Neural cell (in vitro differentiated cells): ENCODE data around the gene SPOCK1. TPM values are rescaled to one million over a fixed set of nuclear protein-coding genes. Genes with fewer than 3 reads are reported as not detected.

ENCODE experiments used
- H2AFZ ChIP-seq: fragments of 200-600, 300-800 bp; sonication (generic), shearing (Covaris generic); 2 replicates; pipeline ENCODE4 v1.6.0; 2014; ENCODE audit warnings: low read depth, mild to moderate bottlenecking, antibody characterized with exemption, low read length, moderate library complexity
- H3F3A ChIP-seq: fragments of 200-600 bp; shearing (Covaris generic); 2 replicates; pipeline ENCODE4 v1.6.1; 2016; ENCODE audit warnings: mild to moderate bottlenecking, moderate library complexity, mixed read lengths, antibody characterized with exemption, low read length; ENCODE audit not compliant: insufficient read depth, poor library complexity, severe bottlenecking
- H3K27ac ChIP-seq: fragments of 200-600, 300-800 bp; sonication (generic), shearing (Covaris generic); 2 replicates; pipeline ENCODE4 v1.5.1; 2014; ENCODE audit warnings: mild to moderate bottlenecking, low read length, moderate library complexity
- H3K27me3 ChIP-seq: fragments of 300-800, 200-600 bp; sonication (generic), shearing (Covaris generic); 2 replicates; pipeline ENCODE4 v1.6.0; 2014; ENCODE audit warnings: mild to moderate bottlenecking, low read depth, low read length, moderate library complexity; ENCODE audit not compliant: insufficient read depth
- H3K36me3 ChIP-seq: fragments of 300-800, 200-600 bp; sonication (generic), shearing (Covaris generic); 2 replicates; pipeline ENCODE4 v1.5.1; 2014; ENCODE audit warnings: mild to moderate bottlenecking, antibody characterized with exemption, low read length, moderate library complexity; ENCODE audit not compliant: insufficient read depth
- H3K4me2 ChIP-seq: fragments of 300-800, 200-600 bp; sonication (generic), shearing (Covaris generic); 2 replicates; pipeline ENCODE4 v1.6.0; 2014; ENCODE audit warnings: mild to moderate bottlenecking, low read length
- H3K4me3 ChIP-seq: fragments of 300-800, 200-600 bp; sonication (generic), shearing (Covaris generic); 2 replicates; pipeline ENCODE4 v1.5.1; 2014; ENCODE audit warnings: mild to moderate bottlenecking, low read length, moderate library complexity
- H3K79me2 ChIP-seq: fragments of 200-600 bp; shearing (Covaris generic); replicated peaks from 2 replicates; pipeline ENCODE4 v1.6.0; 2014; ENCODE audit warnings: mild to moderate bottlenecking, low read length, moderate library complexity; ENCODE audit not compliant: insufficient read depth
- H3K9ac ChIP-seq: fragments of 300-800, 200-600 bp; sonication (generic), shearing (Covaris generic); 2 replicates; pipeline ENCODE4 v1.6.1; 2016; ENCODE audit warnings: mild to moderate bottlenecking, low read length, mixed read lengths
- H3K9me2 ChIP-seq: fragments of 200-600 bp; shearing (Covaris generic); 2 replicates; pipeline ENCODE4 v1.6.1; 2016; ENCODE audit warnings: mild to moderate bottlenecking, low read length, mixed read lengths; ENCODE audit not compliant: insufficient read depth
- H3K9me3 ChIP-seq: fragments of 200-600, 300-800 bp; sonication (generic), shearing (Covaris generic); 2 replicates; pipeline ENCODE4 v1.6.1; 2016; ENCODE audit warnings: mild to moderate bottlenecking, mixed run types, low read length, moderate library complexity, mixed read lengths
- H4K20me1 ChIP-seq: fragments of 200-600 bp; shearing (Covaris generic); 2 replicates; pipeline ENCODE4 v1.6.1; 2016; ENCODE audit warnings: mild to moderate bottlenecking, mixed run types; ENCODE audit not compliant: insufficient read depth
- EP300 ChIP-seq: fragments of 450-650 bp; conservative IDR thresholded peaks from 2 replicates; pipeline ENCODE4 v1.6.1; 2014; ENCODE audit warnings: antibody characterized with exemption, mild to moderate bottlenecking, moderate library complexity; ENCODE audit not compliant: poor library complexity, severe bottlenecking
- EZH2 ChIP-seq: fragments of 200-600, 300-800 bp; shearing (Covaris generic), sonication (generic); IDR thresholded peaks from 2 replicates; pipeline ENCODE4 v1.6.1; 2014; ENCODE audit warnings: antibody characterized with exemption, low read length, borderline replicate concordance, mild to moderate bottlenecking; ENCODE audit not compliant: insufficient read depth, poor library complexity, severe bottlenecking
- MXI1 ChIP-seq: fragments of 450-650 bp; conservative IDR thresholded peaks from 2 replicates; pipeline ENCODE4 v1.6.1; 2014; ENCODE audit warnings: antibody characterized with exemption, mild to moderate bottlenecking; ENCODE audit not compliant: poor library complexity, severe bottlenecking
- POLR2AphosphoS5 ChIP-seq: IDR thresholded peaks from 2 replicates; pipeline ENCODE4 v1.6.1; 2012
- RAD21 ChIP-seq: fragments of 450-650 bp; conservative IDR thresholded peaks from 2 replicates; pipeline ENCODE4 v1.6.1; 2014; ENCODE audit warnings: antibody characterized with exemption, mild to moderate bottlenecking, moderate library complexity
- SMC3 ChIP-seq: fragments of 450-650 bp; conservative IDR thresholded peaks from 2 replicates; pipeline ENCODE4 v1.6.1; 2014; ENCODE audit warnings: antibody characterized with exemption, mild to moderate bottlenecking, moderate library complexity; ENCODE audit not compliant: poor library complexity
- TAF1 ChIP-seq: IDR thresholded peaks from 2 replicates; pipeline ENCODE4 v1.6.1; 2012; ENCODE audit warnings: low read depth
- polyA plus RNA-seq: library from polyadenylated mRNA; depleted of rRNA; stranded (reverse); fragments of >200 nt; gene quantifications from 2 replicates; pipeline ENCODE4 v1.2.3, GENCODE V29; 2014
- TF ChIP-seq, protein P1 (sequence below): fragments of 450-650 bp; IDR thresholded peaks from 2 replicates; pipeline ENCODE4 v1.5.1; 2014; ENCODE audit warnings: antibody characterized with exemption, mild to moderate bottlenecking, moderate library complexity; ENCODE audit not compliant: poor library complexity, severe bottlenecking
- TF ChIP-seq, protein P2 (sequence below): IDR thresholded peaks from 2 replicates; pipeline ENCODE4 v1.6.1; 2012; ENCODE audit warnings: borderline replicate concordance

Gene SPOCK1
- polyA plus RNA-seq, 1 donor from 2014 or later, result 33.6 TPM

DNA sequence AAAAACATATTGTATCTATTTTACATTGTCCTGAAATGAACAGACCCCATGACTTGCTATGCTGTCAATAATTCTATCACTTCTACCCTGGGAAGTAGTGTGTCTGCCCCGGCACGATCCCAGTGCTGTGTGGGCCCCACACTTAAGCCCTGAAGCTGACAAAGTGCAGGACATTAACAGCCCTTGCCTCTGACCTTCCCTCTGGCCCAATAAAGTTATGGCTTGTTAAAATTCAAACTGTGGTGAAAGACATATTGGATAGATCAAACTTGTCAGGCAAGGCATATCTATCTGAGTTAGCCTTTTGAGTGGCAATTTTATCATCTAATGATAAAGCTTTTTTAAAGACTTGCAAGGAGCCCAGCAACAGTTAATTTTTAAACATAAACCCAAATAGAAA is 229.2 kb downstream of the SPOCK1 start:
- Histone ChIP-seq H3K4me3 (no peak overlapping the region), H3K9me3 (no peaks in the 10 kb centered on the region)
- TF ChIP-seq MXI1, result no peak
- TF ChIP-seq, protein P1, sequence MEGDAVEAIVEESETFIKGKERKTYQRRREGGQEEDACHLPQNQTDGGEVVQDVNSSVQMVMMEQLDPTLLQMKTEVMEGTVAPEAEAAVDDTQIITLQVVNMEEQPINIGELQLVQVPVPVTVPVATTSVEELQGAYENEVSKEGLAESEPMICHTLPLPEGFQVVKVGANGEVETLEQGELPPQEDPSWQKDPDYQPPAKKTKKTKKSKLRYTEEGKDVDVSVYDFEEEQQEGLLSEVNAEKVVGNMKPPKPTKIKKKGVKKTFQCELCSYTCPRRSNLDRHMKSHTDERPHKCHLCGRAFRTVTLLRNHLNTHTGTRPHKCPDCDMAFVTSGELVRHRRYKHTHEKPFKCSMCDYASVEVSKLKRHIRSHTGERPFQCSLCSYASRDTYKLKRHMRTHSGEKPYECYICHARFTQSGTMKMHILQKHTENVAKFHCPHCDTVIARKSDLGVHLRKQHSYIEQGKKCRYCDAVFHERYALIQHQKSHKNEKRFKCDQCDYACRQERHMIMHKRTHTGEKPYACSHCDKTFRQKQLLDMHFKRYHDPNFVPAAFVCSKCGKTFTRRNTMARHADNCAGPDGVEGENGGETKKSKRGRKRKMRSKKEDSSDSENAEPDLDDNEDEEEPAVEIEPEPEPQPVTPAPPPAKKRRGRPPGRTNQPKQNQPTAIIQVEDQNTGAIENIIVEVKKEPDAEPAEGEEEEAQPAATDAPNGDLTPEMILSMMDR, result no peak
- no peak for TF ChIP-seq EZH2
- no peak for TF ChIP-seq TAF1
- no peak for TF ChIP-seq RAD21
- TF ChIP-seq SMC3, result no peak
- no peak for TF ChIP-seq POLR2AphosphoS5
- TF ChIP-seq EP300, result no peak
- TF ChIP-seq, protein P2, sequence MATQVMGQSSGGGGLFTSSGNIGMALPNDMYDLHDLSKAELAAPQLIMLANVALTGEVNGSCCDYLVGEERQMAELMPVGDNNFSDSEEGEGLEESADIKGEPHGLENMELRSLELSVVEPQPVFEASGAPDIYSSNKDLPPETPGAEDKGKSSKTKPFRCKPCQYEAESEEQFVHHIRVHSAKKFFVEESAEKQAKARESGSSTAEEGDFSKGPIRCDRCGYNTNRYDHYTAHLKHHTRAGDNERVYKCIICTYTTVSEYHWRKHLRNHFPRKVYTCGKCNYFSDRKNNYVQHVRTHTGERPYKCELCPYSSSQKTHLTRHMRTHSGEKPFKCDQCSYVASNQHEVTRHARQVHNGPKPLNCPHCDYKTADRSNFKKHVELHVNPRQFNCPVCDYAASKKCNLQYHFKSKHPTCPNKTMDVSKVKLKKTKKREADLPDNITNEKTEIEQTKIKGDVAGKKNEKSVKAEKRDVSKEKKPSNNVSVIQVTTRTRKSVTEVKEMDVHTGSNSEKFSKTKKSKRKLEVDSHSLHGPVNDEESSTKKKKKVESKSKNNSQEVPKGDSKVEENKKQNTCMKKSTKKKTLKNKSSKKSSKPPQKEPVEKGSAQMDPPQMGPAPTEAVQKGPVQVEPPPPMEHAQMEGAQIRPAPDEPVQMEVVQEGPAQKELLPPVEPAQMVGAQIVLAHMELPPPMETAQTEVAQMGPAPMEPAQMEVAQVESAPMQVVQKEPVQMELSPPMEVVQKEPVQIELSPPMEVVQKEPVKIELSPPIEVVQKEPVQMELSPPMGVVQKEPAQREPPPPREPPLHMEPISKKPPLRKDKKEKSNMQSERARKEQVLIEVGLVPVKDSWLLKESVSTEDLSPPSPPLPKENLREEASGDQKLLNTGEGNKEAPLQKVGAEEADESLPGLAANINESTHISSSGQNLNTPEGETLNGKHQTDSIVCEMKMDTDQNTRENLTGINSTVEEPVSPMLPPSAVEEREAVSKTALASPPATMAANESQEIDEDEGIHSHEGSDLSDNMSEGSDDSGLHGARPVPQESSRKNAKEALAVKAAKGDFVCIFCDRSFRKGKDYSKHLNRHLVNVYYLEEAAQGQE, result no peak

DNA sequence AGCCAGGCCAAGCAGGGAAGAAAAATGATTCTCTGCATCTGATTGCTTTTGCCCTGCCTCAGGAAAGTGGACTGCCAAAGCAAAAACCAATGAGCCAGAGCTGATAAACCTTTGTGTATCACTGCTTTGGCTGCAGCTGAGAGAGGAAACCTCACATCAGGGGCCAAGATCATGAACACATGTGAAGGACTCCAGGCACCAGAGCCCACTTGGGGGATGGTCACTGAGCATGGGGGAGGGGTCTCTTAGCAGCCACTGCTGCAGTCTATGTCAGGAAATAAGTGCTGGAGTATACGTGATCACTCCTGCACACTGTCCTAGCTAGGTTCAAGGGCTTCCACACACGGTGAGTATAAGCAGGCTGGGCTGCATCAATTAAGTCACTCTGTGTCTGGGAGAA is 229.9 kb downstream of the SPOCK1 start:
- H3F3A ChIP-seq, result no peaks in the 10 kb centered on the region
- no peaks in the 10 kb centered on the region for H3K9me3 ChIP-seq
- H3K36me3 ChIP-seq, result no peaks in the 10 kb centered on the region
- no peaks in the 10 kb centered on the region for H3K79me2 ChIP-seq
- H4K20me1 ChIP-seq, result no peaks in the 10 kb centered on the region
- H3K9ac ChIP-seq, result no peak overlapping the region
- H3K4me3 ChIP-seq, result no peak overlapping the region
- H3K4me2 ChIP-seq, result no peak overlapping the region
- H3K27ac ChIP-seq, result no peak overlapping the region
- TF ChIP-seq POLR2AphosphoS5 (no peak), MXI1 (no peak)
- no peaks in the 10 kb centered on the region for H3K9me2 ChIP-seq
- H3K27me3 ChIP-seq, result no peaks in the 10 kb centered on the region
- no peak overlapping the region for H2AFZ ChIP-seq

More for the DNA sequence above, 229.2 kb downstream of the SPOCK1 start:
- Histone ChIP-seq H3K27ac (no peak overlapping the region), H3K9ac (no peak overlapping the region), H2AFZ (no peak overlapping the region), H4K20me1 (no peaks in the 10 kb centered on the region), H3K4me2 (no peak overlapping the region), H3K36me3 (no peaks in the 10 kb centered on the region), H3K9me2 (no peaks in the 10 kb centered on the region), H3F3A (no peaks in the 10 kb centered on the region), H3K79me2 (no peaks in the 10 kb centered on the region), H3K27me3 (no peaks in the 10 kb centered on the region)

DNA sequence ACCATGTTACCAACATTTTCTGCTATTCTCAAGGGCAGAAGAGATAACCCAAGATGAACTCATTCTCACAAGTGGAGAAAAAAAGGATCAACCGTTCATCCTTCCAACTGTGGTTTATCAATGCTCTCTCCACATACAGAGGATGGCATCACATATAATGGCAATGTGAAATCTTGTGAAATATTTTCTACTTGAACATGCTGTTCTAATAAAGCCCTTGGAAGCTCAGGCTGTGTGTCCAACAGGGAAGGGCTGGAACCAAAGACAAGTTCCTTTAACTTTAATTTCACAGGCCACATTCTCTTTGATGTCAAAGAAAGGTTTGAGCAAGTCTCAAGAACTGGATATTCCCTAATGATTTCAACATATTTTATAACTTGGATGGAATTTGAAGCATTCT is 230.5 kb downstream of the SPOCK1 start:
- Histone ChIP-seq H3K27ac (no peak overlapping the region), H3K79me2 (no peaks in the 10 kb centered on the region), H3K9me3 (no peaks in the 10 kb centered on the region), H3K4me3 (no peak overlapping the region), H3F3A (no peaks in the 10 kb centered on the region), H2AFZ (no peak overlapping the region), H3K4me2 (no peak overlapping the region), H3K27me3 (no peaks in the 10 kb centered on the region), H3K9ac (no peak overlapping the region), H3K36me3 (no peaks in the 10 kb centered on the region), H4K20me1 (no peaks in the 10 kb centered on the region), H3K9me2 (no peaks in the 10 kb centered on the region)
- TF ChIP-seq EP300 (no peak), MXI1 (no peak), SMC3 (no peak), POLR2AphosphoS5 (no peak), EZH2 (no peak), TAF1 (no peak)
- TF ChIP-seq, protein P2, result no peak
